GM18868 (cell line): ENCODE data around the gene DAZL.
A peak's percentile ranks its signal among the peaks of the same experiment; 100 is the strongest.
"Not testable (repeated sequence)": the region's sequence is repeated elsewhere in the genome, so short reads cannot be mapped to it uniquely, and the experiment has no call there.

Experiments used
- ATAC-seq: cut with Tn5 transposase; IDR thresholded peaks from one replicate; pipeline ENCODE4 v1.9.1; 2021; ENCODE audit warnings: mild to moderate bottlenecking, moderate library complexity; ENCODE audit not compliant: unreplicated experiment

The DAZL gene

GRCh38 chr3:16604887-16605602 lies at the start of gene DAZL:
TSS of gene DAZL (minus strand) at chr3:16605423. CDS start at chr3:16605205, 218 bp downstream.
- ATAC-seq: no peak

- no peak for ATAC-seq
These were observed 49.8 kb upstream of the DAZL start for GRCh38 chr3:16654976-16655375.

- no peak for ATAC-seq
These were observed 48.5 kb upstream of the DAZL start for GRCh38 chr3:16653712-16654111.

GRCh38 chr3:16647668-16648067 lies 42.4 kb upstream of the DAZL start:
- ATAC-seq: no peak

- ATAC-seq: no peak
These were observed 34.6 kb upstream of the DAZL start for GRCh38 chr3:16639806-16640205.

- ATAC-seq: peak; percentile 84
These were observed 28.7 kb upstream of the DAZL start for GRCh38 chr3:16633948-16634347.

GRCh38 chr3:16632395-16632794 lies 27.2 kb upstream of the DAZL start:
- no peak for ATAC-seq

- ATAC-seq: no peak
These were observed 13.5 kb upstream of the DAZL start for GRCh38 chr3:16618721-16619120.

- ATAC-seq: not testable (repeated sequence)
These were observed 11.9 kb upstream of the DAZL start for GRCh38 chr3:16617155-16617554.

GRCh38 chr3:16616083-16616482 lies 10.9 kb upstream of the DAZL start:
- ATAC-seq: no peak

- no peak for ATAC-seq
These were observed 9.1 kb upstream of the DAZL start for GRCh38 chr3:16614033-16615031.

- ATAC-seq: no peak
These were observed 4.8 kb upstream of the DAZL start for GRCh38 chr3:16609927-16610580.

- no peak for ATAC-seq
These were observed 3.6 kb upstream of the DAZL start for GRCh38 chr3:16608816-16609215.

- ATAC-seq: no peak
These were observed 2.5 kb upstream of the DAZL start for GRCh38 chr3:16607718-16608117.

- ATAC-seq: peak; percentile 38
These were observed 1.2 kb upstream of the DAZL start for GRCh38 chr3:16606398-16606797.

GRCh38 chr3:16605966-16606365 lies 743 bp upstream of the DAZL start:
- no peak for ATAC-seq

GRCh38 chr3:16604433-16604832 lies 790 bp downstream of the DAZL start:
- no peak for ATAC-seq

- ATAC-seq: no peak
These were observed 3.7 kb downstream of the DAZL start for GRCh38 chr3:16601537-16602005.

GRCh38 chr3:16600780-16601536 lies 4.3 kb downstream of the DAZL start:
- ATAC-seq: no peak

GRCh38 chr3:16599694-16600093 lies 5.5 kb downstream of the DAZL start:
- ATAC-seq: no peak
